ENCODE measurements around the gene SLC30A2. TPM values are rescaled to one million over a fixed set of nuclear protein-coding genes. Genes with fewer than 3 reads are reported as not detected.

The SLC30A2 gene
- total RNA-seq, 1 experiment from 2014 or later: not detected

DNA sequence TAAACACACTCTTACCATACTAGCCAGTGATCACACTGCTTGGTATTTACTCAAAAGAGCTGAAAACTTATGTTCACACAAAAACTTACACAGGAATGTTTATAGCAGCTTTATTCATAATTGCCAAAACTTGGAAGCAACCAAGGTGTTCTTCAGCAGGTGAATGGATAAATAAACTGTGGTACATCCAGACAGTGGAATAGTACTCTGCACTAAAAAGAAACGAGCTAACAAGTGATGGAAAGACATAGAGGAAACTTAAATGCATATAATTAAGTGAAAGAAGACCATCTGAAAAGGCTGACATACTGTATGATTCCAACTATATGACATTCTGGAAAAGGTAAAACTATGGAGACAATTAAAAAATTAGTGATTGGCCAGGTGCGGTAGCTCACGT, 45.0 kb upstream of the SLC30A2 start:
- Histone ChIP-seq H3K4me1 (ENCODE audit: control insufficient read depth in 1 of 2, insufficient read depth in 2 of 2, low read length in 2 of 2) (no peaks in the 10 kb centered on the region), H3K27ac (ENCODE audit: low read depth, low read length) (no peak overlapping the region), H3K9me2 (ENCODE audit: insufficient read depth) (no peaks in the 10 kb centered on the region), H3K4me2 (ENCODE audit: low read length) (no peak overlapping the region), H3K36me3 (ENCODE audit: control insufficient read depth in 1 of 2, insufficient read depth in 2 of 2, low read length in 2 of 2) (no peaks in the 10 kb centered on the region), H3K79me2 (ENCODE audit: insufficient read depth, low read length) (no peaks in the 10 kb centered on the region), H3K9me3 (ENCODE audit: control insufficient read depth in 1 of 2, insufficient read depth in 1 of 2, low read depth in 1 of 2, low read length in 2 of 2) (no peaks in the 10 kb centered on the region), H3K27me3 (ENCODE audit: insufficient read depth, low read length) (no peaks in the 10 kb centered on the region), H4K20me1 (ENCODE audit: insufficient read depth) (no peaks in the 10 kb centered on the region), H3K9ac (ENCODE audit: low read length) (no peak overlapping the region), H3K4me3 (replicated peaks in 1 of 2; ENCODE audit: low read depth in 1 of 2, low read length in 2 of 2) (no peak overlapping the region), H2AFZ (ENCODE audit: low read depth, low read length, poor library complexity, severe bottlenecking) (no peak overlapping the region)
- DNase-seq (ENCODE audit: low read depth, low spot score) (no peak), ATAC-seq (no peak)
- RAD21 ChIA-PET (ENCODE audit: low non-redundant PET in 1 of 2, low total read pairs in 2 of 2, uncharacterized antibody in 2 of 2, unreplicated experiment in 2 of 2): no interaction called here
- CTCF ChIA-PET: no interaction called here
- TF ChIP-seq JUND (IDR thresholded peaks at IDR 0.05) (no peak), SRF (IDR thresholded peaks at IDR 0.05; ENCODE audit: low read depth) (no peak), ZFX (IDR thresholded peaks at IDR 0.05) (no peak), POLR2AphosphoS5 (IDR thresholded peaks at IDR 0.05; ENCODE audit: low read depth, low read length) (no peak), EZH2 (IDR thresholded peaks at IDR 0.05) (no peak), EZH2phosphoT487 (IDR thresholded peaks at IDR 0.05; ENCODE audit: borderline replicate concordance) (no peak), EGR1 (IDR thresholded peaks at IDR 0.05; ENCODE audit: low read depth) (no peak), YY1 (IDR thresholded peaks at IDR 0.05; ENCODE audit: extremely low read depth, insufficient replicate concordance, low read depth, low read length) (no peak), TCF7L2 (IDR thresholded peaks at IDR 0.05; ENCODE audit: borderline replicate concordance, extremely low read depth, insufficient read depth, insufficient read length) (no peak), CEBPB (IDR thresholded peaks at IDR 0.05; ENCODE audit: low read depth) (no peak), POLR2A (IDR thresholded peaks at IDR 0.05; ENCODE audit: borderline replicate concordance, extremely low read depth, insufficient read depth, insufficient read length) (no peak), ELF1 (IDR thresholded peaks at IDR 0.05; ENCODE audit: borderline replicate concordance, low read depth) (no peak), RAD21 (IDR thresholded peaks at IDR 0.05; ENCODE audit: low read depth) (no peak), CBX3 (IDR thresholded peaks at IDR 0.05; ENCODE audit: low read depth) (no peak), SP1 (IDR thresholded peaks at IDR 0.05; ENCODE audit: low read depth) (no peak), ZNF274 (IDR thresholded peaks at IDR 0.05; ENCODE audit: low read depth, low read length) (no peak)
- TF ChIP-seq, protein P1, sequence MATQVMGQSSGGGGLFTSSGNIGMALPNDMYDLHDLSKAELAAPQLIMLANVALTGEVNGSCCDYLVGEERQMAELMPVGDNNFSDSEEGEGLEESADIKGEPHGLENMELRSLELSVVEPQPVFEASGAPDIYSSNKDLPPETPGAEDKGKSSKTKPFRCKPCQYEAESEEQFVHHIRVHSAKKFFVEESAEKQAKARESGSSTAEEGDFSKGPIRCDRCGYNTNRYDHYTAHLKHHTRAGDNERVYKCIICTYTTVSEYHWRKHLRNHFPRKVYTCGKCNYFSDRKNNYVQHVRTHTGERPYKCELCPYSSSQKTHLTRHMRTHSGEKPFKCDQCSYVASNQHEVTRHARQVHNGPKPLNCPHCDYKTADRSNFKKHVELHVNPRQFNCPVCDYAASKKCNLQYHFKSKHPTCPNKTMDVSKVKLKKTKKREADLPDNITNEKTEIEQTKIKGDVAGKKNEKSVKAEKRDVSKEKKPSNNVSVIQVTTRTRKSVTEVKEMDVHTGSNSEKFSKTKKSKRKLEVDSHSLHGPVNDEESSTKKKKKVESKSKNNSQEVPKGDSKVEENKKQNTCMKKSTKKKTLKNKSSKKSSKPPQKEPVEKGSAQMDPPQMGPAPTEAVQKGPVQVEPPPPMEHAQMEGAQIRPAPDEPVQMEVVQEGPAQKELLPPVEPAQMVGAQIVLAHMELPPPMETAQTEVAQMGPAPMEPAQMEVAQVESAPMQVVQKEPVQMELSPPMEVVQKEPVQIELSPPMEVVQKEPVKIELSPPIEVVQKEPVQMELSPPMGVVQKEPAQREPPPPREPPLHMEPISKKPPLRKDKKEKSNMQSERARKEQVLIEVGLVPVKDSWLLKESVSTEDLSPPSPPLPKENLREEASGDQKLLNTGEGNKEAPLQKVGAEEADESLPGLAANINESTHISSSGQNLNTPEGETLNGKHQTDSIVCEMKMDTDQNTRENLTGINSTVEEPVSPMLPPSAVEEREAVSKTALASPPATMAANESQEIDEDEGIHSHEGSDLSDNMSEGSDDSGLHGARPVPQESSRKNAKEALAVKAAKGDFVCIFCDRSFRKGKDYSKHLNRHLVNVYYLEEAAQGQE (IDR thresholded peaks at IDR 0.05; ENCODE audit: low read depth): no peak
- TF ChIP-seq, protein P2, sequence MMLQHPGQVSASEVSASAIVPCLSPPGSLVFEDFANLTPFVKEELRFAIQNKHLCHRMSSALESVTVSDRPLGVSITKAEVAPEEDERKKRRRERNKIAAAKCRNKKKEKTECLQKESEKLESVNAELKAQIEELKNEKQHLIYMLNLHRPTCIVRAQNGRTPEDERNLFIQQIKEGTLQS (IDR thresholded peaks at IDR 0.05): no peak
- TF ChIP-seq, protein P3, sequence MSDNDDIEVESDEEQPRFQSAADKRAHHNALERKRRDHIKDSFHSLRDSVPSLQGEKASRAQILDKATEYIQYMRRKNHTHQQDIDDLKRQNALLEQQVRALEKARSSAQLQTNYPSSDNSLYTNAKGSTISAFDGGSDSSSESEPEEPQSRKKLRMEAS (IDR thresholded peaks at IDR 0.05): no peak
- TF ChIP-seq, protein P4, sequence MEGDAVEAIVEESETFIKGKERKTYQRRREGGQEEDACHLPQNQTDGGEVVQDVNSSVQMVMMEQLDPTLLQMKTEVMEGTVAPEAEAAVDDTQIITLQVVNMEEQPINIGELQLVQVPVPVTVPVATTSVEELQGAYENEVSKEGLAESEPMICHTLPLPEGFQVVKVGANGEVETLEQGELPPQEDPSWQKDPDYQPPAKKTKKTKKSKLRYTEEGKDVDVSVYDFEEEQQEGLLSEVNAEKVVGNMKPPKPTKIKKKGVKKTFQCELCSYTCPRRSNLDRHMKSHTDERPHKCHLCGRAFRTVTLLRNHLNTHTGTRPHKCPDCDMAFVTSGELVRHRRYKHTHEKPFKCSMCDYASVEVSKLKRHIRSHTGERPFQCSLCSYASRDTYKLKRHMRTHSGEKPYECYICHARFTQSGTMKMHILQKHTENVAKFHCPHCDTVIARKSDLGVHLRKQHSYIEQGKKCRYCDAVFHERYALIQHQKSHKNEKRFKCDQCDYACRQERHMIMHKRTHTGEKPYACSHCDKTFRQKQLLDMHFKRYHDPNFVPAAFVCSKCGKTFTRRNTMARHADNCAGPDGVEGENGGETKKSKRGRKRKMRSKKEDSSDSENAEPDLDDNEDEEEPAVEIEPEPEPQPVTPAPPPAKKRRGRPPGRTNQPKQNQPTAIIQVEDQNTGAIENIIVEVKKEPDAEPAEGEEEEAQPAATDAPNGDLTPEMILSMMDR (IDR thresholded peaks at IDR 0.05 in 2 of 3, conservative IDR thresholded peaks at IDR 0.05 in 1 of 3; ENCODE audit: borderline replicate concordance in 1 of 3, insufficient read depth in 1 of 3, low read depth in 2 of 3, low read length in 2 of 3): no peak
- BruUV-seq (replicated peaks): no TSS peak
- intact Hi-C loops (cut with micrococcal nuclease): no loop called here
- POLR2A ChIA-PET: no interaction called here
